ENCODE data around the gene VPS41.

Gene VPS41

DNA sequence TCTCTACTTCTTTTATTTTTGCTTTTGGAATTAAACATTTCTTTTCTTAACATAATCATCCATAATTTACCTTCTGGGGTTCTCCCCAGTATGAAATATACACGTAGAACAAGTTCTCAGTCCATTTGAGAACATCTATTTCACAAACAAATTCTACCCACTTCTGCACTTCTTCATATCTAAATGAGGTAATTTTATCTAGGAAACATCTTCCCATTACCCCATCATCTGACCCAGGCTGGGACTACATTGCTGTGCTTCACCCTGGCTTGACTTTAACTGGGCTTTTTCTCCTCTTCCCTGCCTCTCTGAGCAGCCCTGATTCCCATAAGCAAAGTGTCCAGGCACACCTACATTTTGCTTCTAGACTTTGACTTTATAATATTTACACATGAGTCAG is 234.5 kb downstream of the VPS41 start:
- no peak overlapping the region for H3K4me3 ChIP-seq (replicated peaks; ENCODE audit: low read depth, low read length)
- TF ChIP-seq CTCF (IDR thresholded peaks at IDR 0.05; ENCODE audit: low read length, missing control alignments), result no peak
- DNase-seq (ENCODE audit: low read depth), result no peak

- no peak for TF ChIP-seq CTCF (IDR thresholded peaks at IDR 0.05; ENCODE audit: low read length, missing control alignments)
- peak; percentile 98 for DNase-seq (ENCODE audit: low read depth)
- no peak overlapping the region for H3K4me3 ChIP-seq (replicated peaks; ENCODE audit: low read depth, low read length)
Measured at GRCh38 chr7:38673795-38674194, 235.2 kb downstream of the VPS41 start.
